Measurements from ENCODE around the gene SARM1. TPM values are rescaled to one million over a fixed set of nuclear protein-coding genes. Genes with fewer than 3 reads are reported as not detected.

SARM1 gene
- total RNA-seq, 1 experiment from 2014 or later: 17.4 TPM

GRCh38 chr17:28324781-28325180 is 46.7 kb upstream of the SARM1 start:
- no peak overlapping the region for H3K4me3 ChIP-seq (ENCODE audit: low read depth in 2 of 2, low read length in 2 of 2)
- ATAC-seq (no peak), DNase-seq (ENCODE audit: low read depth, low spot score) (no peak)
- no peaks in the 10 kb centered on the region for H3K9me3 ChIP-seq (ENCODE audit: control insufficient read depth, insufficient read depth, low read depth, low read length)
- no peaks in the 10 kb centered on the region for H3K27me3 ChIP-seq (ENCODE audit: control insufficient read depth, insufficient read depth, low read length)
- CTCF ChIA-PET: interaction anchor here (1.0 kb wide), 1 partner anchor 91 kb away, joined by 4 read pairs; no protein-coding TSS in a partner anchor
- in situ Hi-C loops (cut with HindIII; ENCODE audit: low pct_unique_long_range_greater_than_20kb, low sequenced_read_pairs) (no loop called here), intact Hi-C loops (cut with micrococcal nuclease; ENCODE audit: unreplicated experiment) (no loop called here)
- POLR2A ChIA-PET: interaction anchor here (0.6 to 1.5 kb wide), 2 partner anchors 11 to 65 kb away, joined by 4 to 9 read pairs; partner anchors contain the start of genes IFT20 and TNFAIP1
- H3K27ac ChIP-seq (ENCODE audit: low read length): no peak overlapping the region
- no TSS peak for BruUV-seq (replicated peaks)
- no peaks in the 10 kb centered on the region for H3K36me3 ChIP-seq (ENCODE audit: control insufficient read depth, insufficient read depth, low read length)
- TF ChIP-seq TCF7L2 (IDR thresholded peaks at IDR 0.05; ENCODE audit: low read depth, low read length): no peak
- TF ChIP-seq, protein P1, sequence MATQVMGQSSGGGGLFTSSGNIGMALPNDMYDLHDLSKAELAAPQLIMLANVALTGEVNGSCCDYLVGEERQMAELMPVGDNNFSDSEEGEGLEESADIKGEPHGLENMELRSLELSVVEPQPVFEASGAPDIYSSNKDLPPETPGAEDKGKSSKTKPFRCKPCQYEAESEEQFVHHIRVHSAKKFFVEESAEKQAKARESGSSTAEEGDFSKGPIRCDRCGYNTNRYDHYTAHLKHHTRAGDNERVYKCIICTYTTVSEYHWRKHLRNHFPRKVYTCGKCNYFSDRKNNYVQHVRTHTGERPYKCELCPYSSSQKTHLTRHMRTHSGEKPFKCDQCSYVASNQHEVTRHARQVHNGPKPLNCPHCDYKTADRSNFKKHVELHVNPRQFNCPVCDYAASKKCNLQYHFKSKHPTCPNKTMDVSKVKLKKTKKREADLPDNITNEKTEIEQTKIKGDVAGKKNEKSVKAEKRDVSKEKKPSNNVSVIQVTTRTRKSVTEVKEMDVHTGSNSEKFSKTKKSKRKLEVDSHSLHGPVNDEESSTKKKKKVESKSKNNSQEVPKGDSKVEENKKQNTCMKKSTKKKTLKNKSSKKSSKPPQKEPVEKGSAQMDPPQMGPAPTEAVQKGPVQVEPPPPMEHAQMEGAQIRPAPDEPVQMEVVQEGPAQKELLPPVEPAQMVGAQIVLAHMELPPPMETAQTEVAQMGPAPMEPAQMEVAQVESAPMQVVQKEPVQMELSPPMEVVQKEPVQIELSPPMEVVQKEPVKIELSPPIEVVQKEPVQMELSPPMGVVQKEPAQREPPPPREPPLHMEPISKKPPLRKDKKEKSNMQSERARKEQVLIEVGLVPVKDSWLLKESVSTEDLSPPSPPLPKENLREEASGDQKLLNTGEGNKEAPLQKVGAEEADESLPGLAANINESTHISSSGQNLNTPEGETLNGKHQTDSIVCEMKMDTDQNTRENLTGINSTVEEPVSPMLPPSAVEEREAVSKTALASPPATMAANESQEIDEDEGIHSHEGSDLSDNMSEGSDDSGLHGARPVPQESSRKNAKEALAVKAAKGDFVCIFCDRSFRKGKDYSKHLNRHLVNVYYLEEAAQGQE (IDR thresholded peaks at IDR 0.05; ENCODE audit: insufficient read depth in 1 of 2, low read depth in 2 of 2, low read length in 1 of 2): no peak
- no peak for TF ChIP-seq POLR2AphosphoS5 (IDR thresholded peaks at IDR 0.05; ENCODE audit: low read depth, low read length)
- no peak for TF ChIP-seq CTCF (IDR thresholded peaks at IDR 0.05)
- no peak for TF ChIP-seq SIN3A (IDR thresholded peaks at IDR 0.05; ENCODE audit: borderline replicate concordance, insufficient read depth, low read depth, low read length)
- H3K4me1 ChIP-seq (ENCODE audit: control insufficient read depth, insufficient read depth, low read length): peaks cover 18% of the 10 kb centered on the region; the same call in 1 of the 2 replicates

DNA sequence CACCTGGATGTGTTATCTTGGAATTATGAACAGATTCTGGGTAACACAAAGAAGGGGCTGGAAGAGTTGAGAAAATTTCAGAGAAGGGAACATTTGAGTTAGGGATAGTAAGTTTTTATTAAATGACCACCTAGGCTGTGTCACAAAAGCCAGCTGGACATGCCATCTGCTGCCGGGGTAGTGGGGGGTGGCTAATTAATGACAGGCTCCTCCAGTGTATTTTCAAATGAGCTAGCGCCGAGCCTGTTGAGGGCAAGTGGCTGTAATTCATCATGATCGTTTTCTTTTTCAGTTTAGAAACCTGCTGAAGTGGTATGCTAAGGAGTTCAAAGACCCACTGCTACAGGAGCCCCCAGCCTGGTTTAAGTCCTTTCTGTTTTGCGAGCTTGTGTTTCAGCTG is 46.3 kb upstream of the SARM1 start:
- H3K4me1 ChIP-seq (ENCODE audit: control insufficient read depth, insufficient read depth, low read length): peaks cover 14% of the 10 kb centered on the region; the same call in 1 of the 2 replicates
- intact Hi-C loops (cut with micrococcal nuclease; ENCODE audit: unreplicated experiment) (no loop called here), in situ Hi-C loops (cut with HindIII; ENCODE audit: low pct_unique_long_range_greater_than_20kb, low sequenced_read_pairs) (no loop called here)
- no peaks in the 10 kb centered on the region for H3K9me3 ChIP-seq (ENCODE audit: control insufficient read depth, insufficient read depth, low read depth, low read length)
- ATAC-seq: no peak
- POLR2A ChIA-PET: interaction anchor here (0.6 to 1.5 kb wide), 2 partner anchors 10 to 66 kb away, joined by 4 to 9 read pairs; partner anchors contain the start of genes IFT20 and TNFAIP1
- no peak overlapping the region for H3K27ac ChIP-seq (ENCODE audit: low read length)
- TF ChIP-seq POLR2AphosphoS5 (IDR thresholded peaks at IDR 0.05; ENCODE audit: low read depth, low read length) (no peak), CTCF (IDR thresholded peaks at IDR 0.05) (no peak), SIN3A (IDR thresholded peaks at IDR 0.05; ENCODE audit: borderline replicate concordance, insufficient read depth, low read depth, low read length) (no peak), TCF7L2 (IDR thresholded peaks at IDR 0.05; ENCODE audit: low read depth, low read length) (no peak)
- TF ChIP-seq, protein P1 (IDR thresholded peaks at IDR 0.05; ENCODE audit: insufficient read depth in 1 of 2, low read depth in 2 of 2, low read length in 1 of 2): no peak
- H3K4me3 ChIP-seq (ENCODE audit: low read depth in 2 of 2, low read length in 2 of 2): no peak overlapping the region
- H3K27me3 ChIP-seq (ENCODE audit: control insufficient read depth, insufficient read depth, low read length): no peaks in the 10 kb centered on the region
- no TSS peak for BruUV-seq (replicated peaks)
- no peaks in the 10 kb centered on the region for H3K36me3 ChIP-seq (ENCODE audit: control insufficient read depth, insufficient read depth, low read length)
- CTCF ChIA-PET: interaction anchor here (1.0 kb wide), 1 partner anchor 92 kb away, joined by 4 read pairs; no protein-coding TSS in a partner anchor
- no peak for DNase-seq (ENCODE audit: low read depth, low spot score)

Measured in Panc1 (cell line).